Endothelial cell of umbilical vein (primary cell): ENCODE measurements around the gene TENT4A.

Experiments
- EZH2 ChIP-seq: IDR thresholded peaks from 2 replicates; pipeline ENCODE4 v1.6.1; 2012; ENCODE audit warnings: borderline replicate concordance, low read depth, mild to moderate bottlenecking, moderate library complexity, low read length, inconsistent platforms; ENCODE audit not compliant: severe bottlenecking
- JUN ChIP-seq: IDR thresholded peaks from 2 replicates; pipeline ENCODE4 v1.6.1; 2011; ENCODE audit warnings: borderline replicate concordance, low read depth; ENCODE audit not compliant: insufficient read length, insufficient read depth
- MYC ChIP-seq: IDR thresholded peaks from one replicate; pipeline ENCODE4 v1.6.1; 2011; ENCODE audit warnings: mild to moderate bottlenecking, low read depth, low read length
- POLR2A ChIP-seq: IDR thresholded peaks from 2 replicates; pipeline ENCODE4 v1.6.1; 2012; ENCODE audit warnings: low read depth, mild to moderate bottlenecking, control low read depth, low read length
- POLR2AphosphoS5 ChIP-seq: IDR thresholded peaks from 2 replicates; pipeline ENCODE4 v1.6.1; 2012; ENCODE audit warnings: low read depth, mild to moderate bottlenecking, control low read depth, low read length, moderate library complexity; ENCODE audit not compliant: insufficient read depth
- TF ChIP-seq, protein P1 (sequence below), 2 donors: IDR thresholded peaks; 1 replicate in 1 of 2; 2 replicates in 1 of 2; pipeline ENCODE4 v1.5.1; 2011; ENCODE audit warnings: low read length in 2 of 2, mild to moderate bottlenecking in 2 of 2, moderate library complexity in 2 of 2, control low read depth in 1 of 2, inconsistent platforms in 1 of 2, low read depth in 1 of 2; ENCODE audit not compliant: insufficient read depth in 1 of 2; ENCODE audit errors: extremely low read depth in 1 of 2
- TF ChIP-seq, protein P2 (sequence below): IDR thresholded peaks from 2 replicates; pipeline ENCODE4 v1.6.1; 2011; ENCODE audit not compliant: insufficient read depth, insufficient read length

DNA sequence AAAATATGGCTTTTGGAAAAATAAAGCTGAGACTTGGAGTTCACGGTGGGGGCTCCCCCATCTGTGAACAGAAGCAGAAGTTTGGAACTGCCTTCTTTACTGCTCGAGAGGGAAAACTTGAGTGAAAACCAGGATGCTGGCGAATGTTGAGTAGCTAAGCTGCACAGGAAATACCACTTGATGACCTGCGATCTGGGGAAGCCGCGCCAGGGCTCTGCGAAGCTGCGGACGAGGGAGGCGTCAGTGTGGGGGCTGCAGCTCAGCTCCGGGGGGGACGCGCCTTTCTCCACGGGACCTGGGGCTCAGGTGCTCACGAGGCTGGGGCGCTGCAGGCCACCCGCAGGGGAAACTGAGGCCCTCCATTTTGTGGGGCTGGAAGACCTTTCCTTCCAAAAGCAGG lies 62.3 kb downstream of the TENT4A start:
- TF ChIP-seq, protein P1, sequence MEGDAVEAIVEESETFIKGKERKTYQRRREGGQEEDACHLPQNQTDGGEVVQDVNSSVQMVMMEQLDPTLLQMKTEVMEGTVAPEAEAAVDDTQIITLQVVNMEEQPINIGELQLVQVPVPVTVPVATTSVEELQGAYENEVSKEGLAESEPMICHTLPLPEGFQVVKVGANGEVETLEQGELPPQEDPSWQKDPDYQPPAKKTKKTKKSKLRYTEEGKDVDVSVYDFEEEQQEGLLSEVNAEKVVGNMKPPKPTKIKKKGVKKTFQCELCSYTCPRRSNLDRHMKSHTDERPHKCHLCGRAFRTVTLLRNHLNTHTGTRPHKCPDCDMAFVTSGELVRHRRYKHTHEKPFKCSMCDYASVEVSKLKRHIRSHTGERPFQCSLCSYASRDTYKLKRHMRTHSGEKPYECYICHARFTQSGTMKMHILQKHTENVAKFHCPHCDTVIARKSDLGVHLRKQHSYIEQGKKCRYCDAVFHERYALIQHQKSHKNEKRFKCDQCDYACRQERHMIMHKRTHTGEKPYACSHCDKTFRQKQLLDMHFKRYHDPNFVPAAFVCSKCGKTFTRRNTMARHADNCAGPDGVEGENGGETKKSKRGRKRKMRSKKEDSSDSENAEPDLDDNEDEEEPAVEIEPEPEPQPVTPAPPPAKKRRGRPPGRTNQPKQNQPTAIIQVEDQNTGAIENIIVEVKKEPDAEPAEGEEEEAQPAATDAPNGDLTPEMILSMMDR (IDR thresholded peaks at IDR 0.05; ENCODE audit: extremely low read depth in 1 of 2, insufficient read depth in 1 of 2, low read depth in 1 of 2, low read length in 2 of 2), result no peak
- TF ChIP-seq JUN (no peak), POLR2A (no peak), POLR2AphosphoS5 (no peak), EZH2 (no peak), MYC (no peak)
- TF ChIP-seq, protein P2, sequence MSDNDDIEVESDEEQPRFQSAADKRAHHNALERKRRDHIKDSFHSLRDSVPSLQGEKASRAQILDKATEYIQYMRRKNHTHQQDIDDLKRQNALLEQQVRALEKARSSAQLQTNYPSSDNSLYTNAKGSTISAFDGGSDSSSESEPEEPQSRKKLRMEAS, result no peak
